ENCODE data around the gene DDC.
"Not testable (repeated sequence)": the region's sequence is repeated elsewhere in the genome, so short reads cannot be mapped to it uniquely, and the experiment has no call there.

The DDC gene

GRCh38 chr7:50461695-50462094 is 103.5 kb downstream of the DDC start:
- no peak for DNase-seq

- DNase-seq, result not testable (repeated sequence)
These were observed 106.0 kb downstream of the DDC start for GRCh38 chr7:50459183-50459582.

GRCh38 chr7:50458651-50459050 is 106.6 kb downstream of the DDC start:
- not testable (repeated sequence) for DNase-seq

- DNase-seq, result no peak
These were observed 108.7 kb downstream of the DDC start for GRCh38 chr7:50456371-50457123.

GRCh38 chr7:50455658-50456057 is 109.5 kb downstream of the DDC start:
- no peak for DNase-seq

- DNase-seq, result no peak
These were observed 110.2 kb downstream of the DDC start for GRCh38 chr7:50454968-50455367.

GRCh38 chr7:50450590-50451032 is 114.6 kb downstream of the DDC start:
- DNase-seq, result peak in 21 of 56 donors; percentile 17 to 69 (median 42)

- DNase-seq, result peak in 54 of 56 donors; percentile 19 to 88 (median 66)
These were observed 115.2 kb downstream of the DDC start, which contains the start of gene FIGNL1 for GRCh38 chr7:50449881-50450589. Gene FIGNL1 (minus strand): TSS chr7:50450350. CDS start chr7:50447287, 3,063 bp downstream.

- no peak for DNase-seq
These were observed 115.7 kb downstream of the DDC start for GRCh38 chr7:50449501-50449880.

- DNase-seq, result no peak
These were observed 116.4 kb downstream of the DDC start for GRCh38 chr7:50448823-50449222.

GRCh38 chr7:50446542-50446960 is 118.7 kb downstream of the DDC start:
- DNase-seq, result no peak

- DNase-seq, result no peak
These were observed 128.9 kb downstream of the DDC start for GRCh38 chr7:50436133-50436806.

- DNase-seq, result no peak
These were observed 133.4 kb downstream of the DDC start for GRCh38 chr7:50431722-50432305.

- no peak for DNase-seq
These were observed 133.9 kb downstream of the DDC start for GRCh38 chr7:50431316-50431715.

- no peak for DNase-seq
These were observed 136.3 kb downstream of the DDC start for GRCh38 chr7:50428911-50429310.

- DNase-seq, result no peak
These were observed 137.7 kb downstream of the DDC start for GRCh38 chr7:50427518-50427917.

GRCh38 chr7:50426280-50427045 is 138.7 kb downstream of the DDC start:
- DNase-seq, result no peak

GRCh38 chr7:50425318-50425717 is 139.9 kb downstream of the DDC start:
- no peak for DNase-seq

- no peak for DNase-seq
These were observed 141.3 kb downstream of the DDC start for GRCh38 chr7:50423860-50424259.

GRCh38 chr7:50422858-50423257 is 142.3 kb downstream of the DDC start:
- no peak for DNase-seq

- DNase-seq, result no peak
These were observed 144.2 kb downstream of the DDC start for GRCh38 chr7:50421043-50421442.

Data from nucleus accumbens (tissue), 56 donors.